H7 (cell line): Measurements from ENCODE around the gene CDCA8. TPM values are rescaled to one million over a fixed set of nuclear protein-coding genes. Genes with fewer than 3 reads are reported as not detected.

Source experiments
- DNase-seq: peaks from one replicate; pipeline ENCODE4 v3.0.0; 2012
- H3K27me3 ChIP-seq: 2 replicates; pipeline ENCODE4 v1.6.0; 2011; ENCODE audit warnings: mild to moderate bottlenecking, low read length; ENCODE audit not compliant: control insufficient read depth, insufficient read depth
- H3K36me3 ChIP-seq: replicated peaks from 2 replicates; pipeline ENCODE4 v1.5.1; 2011; ENCODE audit warnings: low read length; ENCODE audit not compliant: control insufficient read depth, insufficient read depth
- H3K4me3 ChIP-seq: 2 replicates; pipeline ENCODE4 v1.5.1; 2011; ENCODE audit warnings: low read depth, mild to moderate bottlenecking, control low read depth, low read length, moderate library complexity; ENCODE audit not compliant: insufficient read depth
- total RNA-seq: library from RNA; depleted of rRNA; stranded (reverse); fragments of >200 nt; shearing (Covaris generic); gene quantifications from 2 replicates; pipeline ENCODE4 v1.2.3, GENCODE V29; 2014

Gene CDCA8
- total RNA-seq, 1 experiment from 2014 or later, result 46.9 TPM

DNA sequence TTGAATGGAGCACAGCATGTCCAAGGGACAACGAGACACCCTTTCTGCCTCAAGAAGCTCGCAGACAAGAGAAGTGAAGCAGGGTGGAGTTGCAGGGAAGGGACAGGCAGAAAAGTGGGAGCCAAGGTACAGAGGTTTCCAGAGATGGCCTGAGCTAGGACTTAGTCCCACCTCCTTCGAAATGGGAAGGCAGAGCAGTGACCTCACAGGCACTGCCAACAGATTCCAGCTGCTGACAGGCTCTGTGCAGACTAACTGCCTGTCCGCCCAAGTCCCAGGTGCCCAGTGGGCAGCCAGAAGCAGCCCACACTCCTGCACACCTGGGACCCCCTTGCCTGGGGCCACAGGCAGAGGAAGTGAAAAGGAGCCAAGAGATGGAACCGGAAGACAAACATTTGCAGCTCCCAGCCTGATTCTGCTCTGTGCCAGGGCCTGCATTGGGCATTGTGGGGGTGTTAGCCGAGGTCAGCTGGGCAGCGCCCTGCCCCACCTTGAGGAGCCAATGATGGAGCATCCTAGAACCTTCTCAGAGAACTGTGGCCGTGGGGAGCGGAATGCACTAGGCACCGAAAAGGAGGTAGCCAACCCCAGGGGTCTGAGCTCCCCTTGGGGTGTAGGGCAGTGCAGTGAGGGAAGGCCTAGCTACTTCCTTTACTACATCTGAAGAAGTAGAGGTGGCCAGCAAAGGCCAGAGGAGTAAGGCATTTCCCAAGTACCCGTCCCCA is 30.1 kb upstream of the CDCA8 start:
- no peak overlapping the region for H3K4me3 ChIP-seq
- DNase-seq, result no peak
- H3K27me3 ChIP-seq, result peaks cover 9% of the 10 kb centered on the region; the same call in 1 of the 2 replicates
- no peaks in the 10 kb centered on the region for H3K36me3 ChIP-seq

- peak; percentile 80 for DNase-seq
- Histone ChIP-seq H3K4me3 (no peak overlapping the region), H3K36me3 (no peaks in the 10 kb centered on the region), H3K27me3 (peaks cover 7% of the 10 kb centered on the region; the same call in 1 of the 2 replicates)
Measured at GRCh38 chr1:37663426-37664000, 28.8 kb upstream of the CDCA8 start.

DNA sequence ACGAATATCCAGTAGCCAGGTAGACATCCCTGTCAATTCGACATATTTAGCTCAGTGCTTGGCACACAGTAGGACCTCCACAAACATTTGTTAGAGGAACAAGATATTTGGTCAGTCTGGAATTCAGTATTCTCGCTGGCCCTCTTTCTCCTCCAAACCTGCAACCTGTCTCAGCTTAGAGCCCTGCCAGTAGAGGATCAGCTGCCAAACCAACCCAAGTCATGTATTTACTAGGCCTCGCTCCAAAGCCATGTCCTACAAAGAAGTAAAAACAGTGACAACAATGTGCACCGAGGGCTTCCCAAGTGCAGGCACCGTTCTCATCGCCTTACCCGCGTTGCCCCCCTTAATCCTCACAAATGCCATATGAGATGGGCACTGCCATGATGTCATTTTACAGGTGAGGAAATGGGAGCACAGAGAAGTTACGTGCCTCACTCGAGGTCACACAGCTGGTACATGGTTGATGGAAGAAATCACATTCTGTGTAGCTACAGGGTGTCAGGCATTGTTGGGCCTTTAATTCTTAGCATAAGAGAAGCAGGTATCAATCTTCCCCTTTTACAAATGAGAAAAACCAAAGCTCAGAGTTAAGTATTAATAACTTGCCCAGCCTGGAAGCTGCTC is 26.0 kb upstream of the CDCA8 start:
- no peak for DNase-seq

DNA sequence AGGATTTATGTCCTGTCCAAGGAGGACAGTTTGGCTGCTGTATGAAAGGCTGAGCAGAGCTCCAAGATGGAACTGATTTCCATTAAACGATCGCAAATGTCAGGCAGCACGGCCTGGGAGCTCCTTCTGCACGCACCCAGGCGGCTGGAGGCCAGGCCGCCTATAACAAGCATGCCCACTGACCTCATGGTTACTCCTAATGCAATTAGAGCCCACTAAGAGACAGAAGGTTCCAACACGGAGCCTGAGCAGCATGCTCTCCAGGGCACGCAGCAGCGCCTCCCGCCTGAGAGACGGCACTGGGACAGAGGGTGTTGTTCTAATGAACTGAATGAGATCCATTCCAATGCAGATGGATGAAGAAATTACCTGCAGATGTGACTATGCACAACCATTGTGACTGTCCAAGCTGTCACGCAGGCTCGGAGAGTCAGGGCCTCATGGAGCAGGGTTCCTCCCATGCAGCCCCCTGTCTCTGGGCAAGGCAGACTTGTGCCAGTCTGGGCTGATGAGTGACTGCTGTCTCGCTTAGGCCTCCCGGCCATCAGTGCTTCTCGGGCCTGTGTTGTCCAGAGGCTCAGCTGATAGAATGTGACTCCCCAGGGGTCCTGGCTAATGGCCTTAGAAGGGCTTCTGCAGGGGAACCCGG is 25.2 kb upstream of the CDCA8 start:
- H3K27me3 ChIP-seq, result peaks cover 13% of the 10 kb centered on the region
- H3K36me3 ChIP-seq, result no peaks in the 10 kb centered on the region
- H3K4me3 ChIP-seq, result no peak overlapping the region
- peak; percentile 55 for DNase-seq

More for the DNA sequence above, 26.0 kb upstream of the CDCA8 start:
- no peak overlapping the region for H3K4me3 ChIP-seq
- no peaks in the 10 kb centered on the region for H3K36me3 ChIP-seq
- H3K27me3 ChIP-seq, result peaks cover 16% of the 10 kb centered on the region

DNA sequence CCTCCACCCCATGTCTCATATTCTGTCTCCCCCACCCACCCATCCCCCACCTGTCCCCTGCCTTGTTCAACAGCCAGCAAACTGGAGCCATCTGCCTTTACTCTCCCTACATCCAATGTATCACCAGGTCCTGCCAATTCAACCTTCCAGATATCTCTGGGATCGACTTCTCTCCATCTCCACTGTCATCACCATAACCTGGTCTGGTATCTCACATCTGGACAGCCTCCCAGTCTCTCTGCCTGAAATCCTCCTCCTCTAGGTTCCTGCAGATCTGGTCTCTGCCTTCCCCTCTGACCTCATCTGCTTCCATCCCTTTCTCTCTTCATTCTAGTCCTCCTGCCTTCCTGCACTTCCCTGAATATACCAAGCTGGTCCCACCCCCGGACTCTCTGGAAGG is 22.2 kb upstream of the CDCA8 start:
- Histone ChIP-seq H3K27me3 (peaks cover 16% of the 10 kb centered on the region), H3K36me3 (no peaks in the 10 kb centered on the region), H3K4me3 (no peak overlapping the region)
- no peak for DNase-seq

DNA sequence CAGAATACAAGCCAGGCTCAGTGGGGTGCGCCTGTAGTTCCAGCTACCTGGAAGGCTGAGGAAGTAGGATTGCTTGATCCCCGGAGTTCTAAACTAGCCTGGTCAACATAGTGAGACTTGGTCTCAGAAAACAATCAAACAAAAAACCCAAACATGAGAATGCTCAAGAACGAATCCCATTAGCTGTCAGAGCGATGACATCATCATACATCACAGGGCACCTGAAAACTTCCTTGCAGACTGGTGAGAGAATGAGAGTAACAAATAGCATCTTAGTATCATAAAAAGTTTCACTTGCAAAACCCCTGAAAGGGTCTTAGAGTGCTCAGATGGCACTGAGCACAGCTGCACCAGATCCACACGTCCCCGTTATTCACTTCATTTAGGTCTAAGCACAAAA is 21.1 kb upstream of the CDCA8 start:
- H3K36me3 ChIP-seq, result no peaks in the 10 kb centered on the region
- no peak for DNase-seq
- peaks cover 16% of the 10 kb centered on the region for H3K27me3 ChIP-seq
- H3K4me3 ChIP-seq, result no peak overlapping the region

GRCh38 chr1:37672136-37672870 is 20.0 kb upstream of the CDCA8 start:
- Histone ChIP-seq H3K36me3 (no peaks in the 10 kb centered on the region), H3K27me3 (peaks cover 16% of the 10 kb centered on the region), H3K4me3 (no peak overlapping the region)
- no peak for DNase-seq

- Histone ChIP-seq H3K27me3 (peaks cover 12% of the 10 kb centered on the region), H3K36me3 (no peaks in the 10 kb centered on the region), H3K4me3 (no peak overlapping the region)
- DNase-seq, result no peak
Measured at GRCh38 chr1:37673920-37674319, 18.4 kb upstream of the CDCA8 start.

DNA sequence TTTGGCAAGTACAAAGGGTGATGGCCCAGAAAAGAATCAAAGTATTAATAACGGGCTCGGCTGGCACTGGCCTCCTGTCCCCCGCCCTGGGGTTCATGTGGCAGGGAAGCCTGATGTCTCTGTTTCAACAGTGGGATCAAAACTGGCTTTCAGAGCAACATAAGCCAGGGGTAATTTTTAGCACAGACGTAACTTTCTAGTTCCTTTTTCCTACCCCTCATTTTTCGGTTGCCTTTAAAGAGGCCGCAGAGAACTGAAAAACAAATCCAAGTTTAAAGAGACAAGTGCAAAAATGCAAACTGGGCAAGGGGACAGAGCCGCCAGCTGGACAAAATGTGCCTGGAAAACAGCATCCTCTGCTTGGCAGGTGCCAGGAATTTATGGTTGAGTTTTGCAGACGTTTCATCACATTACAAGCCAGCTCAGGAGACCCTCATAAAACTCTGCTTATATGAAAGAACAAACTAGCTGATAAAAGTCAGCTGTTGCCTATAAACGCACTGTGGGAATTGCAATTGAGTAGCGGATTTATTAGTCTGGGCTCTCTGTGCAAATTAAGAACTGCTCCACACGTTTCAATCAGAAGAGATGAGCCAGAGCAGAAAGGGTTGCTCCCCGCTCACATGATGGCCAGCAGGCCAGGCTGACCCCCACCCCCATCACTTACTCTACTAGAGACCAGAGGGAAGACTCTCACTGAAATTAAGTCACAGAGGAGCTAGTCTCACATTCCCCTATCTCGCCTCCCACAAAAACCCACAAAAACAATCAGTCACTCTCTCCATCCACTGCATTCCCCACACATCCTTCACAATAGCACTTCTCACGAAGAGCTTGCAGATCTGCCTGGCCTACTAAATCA is 15.8 kb upstream of the CDCA8 start:
- Histone ChIP-seq H3K27me3 (peaks cover 3% of the 10 kb centered on the region; the same call in 1 of the 2 replicates), H3K36me3 (no peaks in the 10 kb centered on the region; the same call in 1 of the 2 replicates), H3K4me3 (no peak overlapping the region)
- DNase-seq, result no peak

DNA sequence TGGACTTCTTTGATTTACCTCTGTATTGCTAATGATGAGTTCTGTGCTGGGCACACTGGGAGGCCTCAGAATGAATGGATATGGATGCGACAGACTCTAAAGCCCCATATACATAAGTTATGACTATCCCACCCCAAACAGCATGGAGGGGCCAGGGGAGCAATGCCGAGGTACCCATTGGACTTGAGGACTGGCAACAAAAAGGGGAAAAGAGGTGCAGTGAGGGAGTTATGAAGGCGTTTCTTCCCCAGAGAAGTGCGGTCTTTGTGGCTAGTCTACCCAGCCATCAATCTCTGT is 15.2 kb upstream of the CDCA8 start:
- Histone ChIP-seq H3K27me3 (peaks cover 3% of the 10 kb centered on the region; the same call in 1 of the 2 replicates), H3K36me3 (no peaks in the 10 kb centered on the region; the same call in 1 of the 2 replicates), H3K4me3 (no peak overlapping the region)
- DNase-seq, result no peak

DNA sequence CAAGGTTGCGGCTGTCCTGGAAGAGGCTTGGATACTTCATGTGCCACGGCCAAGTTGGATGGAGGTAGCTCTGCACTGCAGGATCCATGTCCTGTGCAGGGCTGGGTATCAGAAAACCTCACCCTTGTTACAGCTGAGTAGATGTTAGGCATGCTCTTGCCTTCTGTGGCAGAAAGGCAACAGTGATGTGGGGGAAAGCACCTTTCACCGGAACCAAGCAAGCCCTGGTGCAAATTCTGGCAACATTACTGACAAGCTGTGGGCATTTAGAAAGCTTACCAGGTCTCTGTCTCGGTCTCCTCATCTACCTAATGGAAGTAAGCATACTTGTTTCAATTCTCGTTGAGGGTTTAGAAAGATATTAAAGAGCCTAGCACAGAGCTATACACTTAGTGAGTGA is 14.5 kb upstream of the CDCA8 start:
- Histone ChIP-seq H3K27me3 (no peaks in the 10 kb centered on the region; the same call in 1 of the 2 replicates), H3K36me3 (peaks cover 3% of the 10 kb centered on the region), H3K4me3 (no peak overlapping the region)
- no peak for DNase-seq

- Histone ChIP-seq H3K27me3 (no peaks in the 10 kb centered on the region; the same call in 1 of the 2 replicates), H3K4me3 (no peak overlapping the region), H3K36me3 (peaks cover 17% of the 10 kb centered on the region)
- DNase-seq, result no peak
Measured at GRCh38 chr1:37680933-37681332, 11.4 kb upstream of the CDCA8 start.

DNA sequence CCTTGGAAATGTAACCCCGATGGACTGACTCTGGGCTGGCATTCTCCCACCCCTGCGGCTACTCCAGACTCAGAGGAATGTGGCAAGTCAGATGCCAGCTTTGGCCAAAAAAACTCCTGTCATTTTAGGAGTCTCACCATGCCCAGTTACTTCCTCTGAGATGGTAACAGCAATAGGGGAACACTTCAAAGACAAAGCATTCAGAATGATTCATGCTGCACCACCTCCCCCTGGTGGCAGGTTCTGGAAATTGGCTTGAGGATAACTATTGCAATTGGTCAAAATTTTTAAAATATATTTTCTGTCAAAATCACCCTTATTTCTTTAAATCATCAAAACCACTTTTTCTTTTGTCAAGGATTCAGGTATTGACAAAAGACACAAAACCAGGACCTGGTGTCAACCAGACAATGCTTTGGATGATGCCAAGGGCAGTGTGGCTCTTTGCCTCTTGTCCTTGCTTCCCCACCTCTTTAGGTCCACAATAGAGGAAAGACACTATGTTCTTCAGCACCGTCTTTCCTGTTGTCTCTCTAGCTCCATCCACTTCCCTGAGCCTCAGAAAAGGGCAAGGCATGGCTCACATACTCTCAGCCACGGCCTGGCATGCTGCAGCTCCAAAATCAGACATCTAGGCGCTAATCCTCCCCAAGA is 9.9 kb upstream of the CDCA8 start:
- peak; percentile 75 for DNase-seq
- Histone ChIP-seq H3K36me3 (peaks cover 25% of the 10 kb centered on the region), H3K4me3 (no peak overlapping the region), H3K27me3 (no peaks in the 10 kb centered on the region; the same call in 1 of the 2 replicates)
